Peyer's patch (tissue), 4 donors: ENCODE results near the gene SPEM3. TPM values are rescaled to one million over a fixed set of nuclear protein-coding genes. Genes with fewer than 3 reads are reported as not detected.

Experiments used
- DNase-seq, 3 donors: peaks; one replicate each; pipeline ENCODE4 v3.0.0-alpha.2; 2017 to 2019
- H3K27ac ChIP-seq, 4 donors: fragments of 200-600 bp; sonication (generic); one replicate each; pipeline ENCODE4 v1.5.1; 2016 to 2019
- H3K27me3 ChIP-seq, 2 donors: fragments of 200-600 bp; sonication (generic); one replicate each; pipeline ENCODE4 v1.5.1; 2019
- H3K36me3 ChIP-seq, 3 donors: fragments of 200-600 bp; sonication (generic); one replicate each; pipeline ENCODE4 v1.5.1; 2016 to 2019
- H3K4me1 ChIP-seq, 4 donors: fragments of 200-600 bp; sonication (generic); one replicate each; pipeline ENCODE4 v1.5.1; 2016 to 2019
- H3K4me3 ChIP-seq, 4 donors: fragments of 200-600 bp; sonication (generic); 1 replicate in 3 of 4; 2 replicates in 1 of 4; pipeline ENCODE4 v1.5.1; 2016 to 2019; ENCODE audit warnings: mild to moderate bottlenecking in 1 of 4
- H3K9me3 ChIP-seq, 4 donors: fragments of 200-600 bp; sonication (generic); one replicate each; pipeline ENCODE4 v1.5.1; 2016 to 2019; ENCODE audit warnings: mild to moderate bottlenecking in 1 of 4
- CTCF ChIP-seq, 6 experiments: fragments of 450-650 bp in 4 of 6; fragments of 200-600 bp in 2 of 6; sonication (generic) in 1 of 6; IDR thresholded peaks; one replicate each; pipeline ENCODE4 v1.5.1; 2017 to 2019; ENCODE audit warnings: antibody characterized with exemption in 6 of 6, mild to moderate bottlenecking in 3 of 6, moderate library complexity in 1 of 6
- POLR2A ChIP-seq, 2 donors: fragments of 450-650 bp; IDR thresholded peaks; one replicate each; pipeline ENCODE4 v1.5.1; 2017; ENCODE audit warnings: antibody characterized with exemption in 2 of 2, mild to moderate bottlenecking in 2 of 2, moderate library complexity in 2 of 2
- total RNA-seq, 4 donors: library from RNA; depleted of rRNA; stranded (reverse); fragments of >200 nt; gene quantifications; one replicate each; pipeline ENCODE4 v1.1.0, GENCODE V29; 2016

SPEM3 gene
- total RNA-seq, 4 donors from 2014 or later: not detected

DNA sequence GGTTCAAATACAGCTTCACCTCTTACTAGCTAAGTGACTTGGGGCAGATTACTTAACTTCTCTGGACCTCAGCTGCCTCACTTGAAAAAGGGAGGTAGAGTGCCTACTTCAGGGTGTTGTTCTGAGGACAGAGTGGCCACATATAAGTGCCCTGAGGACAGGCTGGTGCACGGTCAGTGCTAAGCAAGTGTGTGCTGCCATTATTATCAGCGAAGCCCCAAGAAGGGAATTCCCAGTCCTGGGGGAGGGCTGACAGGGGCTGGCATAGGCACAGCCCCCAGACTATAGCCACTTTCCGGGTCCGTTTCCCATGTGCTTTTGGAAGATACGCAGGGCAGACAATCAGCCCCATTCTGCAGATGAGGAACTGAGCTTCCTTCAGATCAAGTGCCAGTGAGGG, 48.3 kb downstream of the SPEM3 start:
- peaks cover 0 to 44% (median 7%) of the 10 kb centered on the region in 4 donors for H3K4me1 ChIP-seq
- peak overlapping the region in 3 of 4 donors; percentile 98 to 100 (median 99) for H3K27ac ChIP-seq
- H3K27me3 ChIP-seq: no peaks in the 10 kb centered on the region
- H3K4me3 ChIP-seq: peak overlapping the region in 1 of 4 donors; percentile 95
- H3K9me3 ChIP-seq: no peaks in the 10 kb centered on the region
- TF ChIP-seq CTCF (IDR thresholded peaks at IDR 0.05) (no peak), POLR2A (IDR thresholded peaks at IDR 0.05) (no peak)
- H3K36me3 ChIP-seq: no peaks in the 10 kb centered on the region
- no peak for DNase-seq

- Histone ChIP-seq H3K4me1 (peaks cover 0 to 43% (median 7%) of the 10 kb centered on the region in 4 donors), H3K27ac (peak overlapping the region; percentile 98 to 100 (median 99)), H3K27me3 (no peaks in the 10 kb centered on the region), H3K36me3 (no peaks in the 10 kb centered on the region), H3K9me3 (no peaks in the 10 kb centered on the region), H3K4me3 (peak overlapping the region; percentile 84 to 99 (median 94))
- DNase-seq: no peak
- TF ChIP-seq POLR2A (IDR thresholded peaks at IDR 0.05): no peak
- TF ChIP-seq CTCF (IDR thresholded peaks at IDR 0.05): no peak
These were observed 49.0 kb downstream of the SPEM3 start for GRCh38 chr17:7477392-7478275.

DNA sequence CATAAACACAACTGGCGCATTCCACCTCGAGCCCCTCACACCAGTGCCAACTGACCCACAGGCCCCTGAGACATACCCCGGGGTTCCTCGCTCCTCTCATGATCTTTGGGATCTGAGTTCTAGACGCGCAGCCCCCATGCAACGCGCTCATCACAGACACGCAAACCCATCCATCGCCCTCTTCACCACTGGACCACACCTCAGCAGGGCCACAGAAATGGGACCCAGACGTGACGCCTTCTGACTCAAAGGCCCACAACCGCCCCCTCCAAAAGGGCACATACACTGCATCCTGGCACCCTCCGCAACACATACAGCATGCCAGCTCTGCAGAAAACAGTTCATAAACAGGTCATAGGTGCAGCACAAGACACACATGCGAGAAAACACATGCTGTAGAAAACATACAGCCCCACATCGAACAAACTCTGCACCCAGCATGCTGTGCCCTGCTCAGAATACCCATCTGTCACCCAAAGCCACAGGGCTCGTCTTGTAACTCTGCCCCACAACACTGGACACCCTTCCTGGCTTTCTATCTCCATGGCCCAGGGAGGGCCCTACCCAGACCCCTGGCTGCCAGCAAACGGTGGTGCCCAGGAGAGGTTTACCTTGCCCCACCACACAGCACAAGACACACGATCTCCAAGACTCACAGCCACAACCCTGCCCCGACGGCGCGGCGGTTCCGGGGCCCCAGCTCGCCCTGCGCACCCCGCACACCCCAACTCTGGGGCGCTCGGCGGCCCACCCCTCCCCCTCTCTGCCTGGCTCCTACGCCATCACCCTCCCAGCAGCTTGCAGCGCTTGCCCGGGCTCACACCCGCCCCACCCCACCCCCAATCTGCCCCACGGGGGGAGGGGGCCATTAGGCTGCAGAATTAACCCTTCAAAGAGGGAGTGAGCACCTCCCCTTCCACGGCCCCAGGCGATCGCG, 49.9 kb downstream of the SPEM3 start:
- peak; percentile 61 to 79 (median 76) for DNase-seq
- no peaks in the 10 kb centered on the region for H3K36me3 ChIP-seq
- peak overlapping the region; percentile 84 to 99 (median 94) for H3K4me3 ChIP-seq
- H3K27ac ChIP-seq: peak overlapping the region; percentile 98 to 100 (median 99)
- peaks cover 0 to 48% (median 7%) of the 10 kb centered on the region in 4 donors for H3K4me1 ChIP-seq
- no peaks in the 10 kb centered on the region for H3K9me3 ChIP-seq
- H3K27me3 ChIP-seq: no peaks in the 10 kb centered on the region
- TF ChIP-seq CTCF (IDR thresholded peaks at IDR 0.05) (no peak), POLR2A (IDR thresholded peaks at IDR 0.05) (no peak)

DNA sequence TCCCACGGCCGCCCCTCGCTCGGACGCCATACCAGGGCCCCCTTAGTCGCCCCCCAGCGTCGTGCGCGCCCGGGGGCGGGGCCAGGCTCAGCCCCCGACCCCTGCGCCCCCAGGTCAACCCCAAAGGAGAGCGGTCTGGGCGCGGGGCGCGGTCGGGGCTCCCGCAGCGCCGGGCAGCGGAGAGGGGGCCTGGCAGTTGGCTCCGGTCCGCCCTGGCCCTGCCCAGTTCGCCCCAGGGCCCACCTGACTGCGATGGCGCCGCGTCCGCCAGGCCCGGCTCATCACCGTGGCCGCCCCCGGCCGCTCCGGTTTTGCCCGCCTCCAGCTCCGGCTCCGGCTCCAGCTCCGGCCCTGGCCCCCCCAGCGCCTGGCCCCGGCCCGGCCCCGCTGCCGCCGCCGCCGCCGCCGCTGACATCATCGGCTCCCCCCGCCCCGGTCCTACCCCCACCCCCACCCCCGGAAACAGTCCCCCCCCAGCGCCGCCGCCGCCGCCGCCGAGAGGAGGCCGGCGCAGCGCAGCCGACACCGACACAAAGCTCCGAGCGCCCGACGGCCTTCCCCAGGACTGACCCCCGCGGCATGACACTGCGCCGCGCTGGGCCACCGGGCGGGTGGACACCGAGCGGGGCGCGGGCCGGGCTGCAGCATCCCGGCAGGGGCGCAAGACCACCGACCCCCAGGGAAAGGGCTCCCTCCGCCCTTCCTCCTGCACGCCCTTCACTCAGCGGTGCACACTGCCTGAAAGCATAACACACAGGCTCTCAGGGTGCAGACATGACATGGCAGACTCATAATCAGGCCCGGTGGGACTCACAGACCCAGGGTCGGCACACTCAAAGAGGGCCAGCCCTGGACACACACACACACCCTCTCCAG, 50.8 kb downstream of the SPEM3 start, which contains the start of gene ZBTB4:
ZBTB4 (minus strand) TSS at position 419 of the 876 bp plus-strand sequence. CDS start 12,830 bp downstream, outside the sequence.
- no peak for TF ChIP-seq CTCF (IDR thresholded peaks at IDR 0.05)
- TF ChIP-seq POLR2A (IDR thresholded peaks at IDR 0.05): peak; percentile 39 to 45
- Histone ChIP-seq H3K9me3 (no peaks in the 10 kb centered on the region), H3K36me3 (no peaks in the 10 kb centered on the region), H3K4me1 (peaks cover 0 to 48% (median 7%) of the 10 kb centered on the region in 4 donors), H3K27me3 (no peaks in the 10 kb centered on the region), H3K4me3 (peak within 1 kb of the TSS; percentile 84 to 99 (median 94)), H3K27ac (peak within 1 kb of the TSS; percentile 98 to 100 (median 99))
- DNase-seq: peak; percentile 65 to 81 (median 77)
